K562 (cell line): ENCODE measurements around the gene APOM. TPM values are rescaled to one million over a fixed set of nuclear protein-coding genes. Genes with fewer than 3 reads are reported as not detected.

Source experiments
- CEBPB ChIP-seq: fragments of 450-650 bp; IDR thresholded peaks from 2 replicates; pipeline ENCODE4 v1.6.1; 2016; ENCODE audit warnings: missing genetic modification characterization, missing compliant biosample characterization
- MAFK ChIP-seq: IDR thresholded peaks from 2 replicates; pipeline ENCODE4 v1.6.1; 2011; ENCODE audit warnings: low read length, improper control_type of control experiment
- NFRKB ChIP-seq: fragments of 450-650 bp; IDR thresholded peaks from 2 replicates; pipeline ENCODE4 v1.6.1; 2016; ENCODE audit warnings: low read depth
- RBBP5 ChIP-seq: fragments of 200-600 bp; sonication (generic); IDR thresholded peaks from 2 replicates; pipeline ENCODE4 v1.6.1; 2012; ENCODE audit warnings: borderline replicate concordance, mild to moderate bottlenecking, low read length, control low read depth, inconsistent platforms; ENCODE audit not compliant: insufficient read depth, poor library complexity, severe bottlenecking
- SAFB2 ChIP-seq: fragments of 200-400 bp; formaldehyde crosslinking; IDR thresholded peaks from 2 replicates; pipeline ENCODE4 v1.6.1; 2018; ENCODE audit warnings: borderline replicate concordance, low read length, low read depth, moderate library complexity; ENCODE audit not compliant: severe bottlenecking
- SOX6 ChIP-seq: fragments of 450-650 bp; IDR thresholded peaks from 2 replicates; pipeline ENCODE4 v1.6.1; 2014; ENCODE audit warnings: mild to moderate bottlenecking
- SP1 ChIP-seq: sonication (generic); formaldehyde crosslinking; IDR thresholded peaks from 2 replicates; pipeline ENCODE4 v1.8.1; 2022; ENCODE audit warnings: mild to moderate bottlenecking, missing genetic modification reagents
- TBP ChIP-seq: optimal IDR thresholded peaks from 2 replicates; pipeline ENCODE3; 2011; ENCODE audit warnings: low read depth, low read length, improper control_type of control experiment
- ZBTB7A ChIP-seq: IDR thresholded peaks from 2 replicates; pipeline ENCODE4 v1.6.1; 2011; ENCODE audit warnings: low read depth, mild to moderate bottlenecking, low read length, moderate library complexity, borderline replicate concordance; ENCODE audit not compliant: control insufficient read depth
- ZFP30 ChIP-seq: fragments of 250-450 bp; sonication (Bioruptor Pico); IDR thresholded peaks from 2 replicates; pipeline ENCODE4 v1.8.0; 2022; ENCODE audit warnings: moderate library complexity, mild to moderate bottlenecking, inconsistent platforms, borderline replicate concordance
- polyA plus RNA-seq, 8 experiments: library from polyadenylated mRNA; depleted of rRNA in 4 of 8; stranded (reverse) in 5 of 8; unstranded in 3 of 8; fragments of >200 nt; fragmentation: Nextera tagmentation in 2 of 8; fragmentation: Illumina TruSeq in 1 of 8; extraction: Ambion mirVana in 2 of 8; extraction: Trizol in 1 of 8; gene quantifications; 2 replicates each; pipeline versions ENCODE4 v1.2.1 to v1.2.3, GENCODE V29; 2011 to 2014; ENCODE audit warnings: inconsistent platforms in 1 of 8, missing spikeins in 1 of 8
- total RNA-seq, 7 experiments: library from RNA; depleted of rRNA in 6 of 7; stranded (reverse); fragments of >200 nt in 6 of 7; fragmentation: Illumina TruSeq in 2 of 7; extraction: Trizol in 2 of 7; gene quantifications; 2 replicates each; pipeline versions ENCODE4 v1.2.1 to v1.2.3, GENCODE V29; 2011 to 2021; ENCODE audit warnings: low replicate concordance in 1 of 7
- TF ChIP-seq, protein P1 (sequence below): fragments of 450-650 bp; formaldehyde crosslinking; IDR thresholded peaks from 2 replicates; pipeline ENCODE4 v1.4.0; 2022; ENCODE audit warnings: missing genetic modification characterization
- TF ChIP-seq, protein P2 (sequence below): fragments of 450-650 bp; IDR thresholded peaks from 2 replicates; pipeline ENCODE4 v1.6.1; 2018; ENCODE audit not compliant: partially characterized antibody
- TF ChIP-seq, protein P3 (sequence below): fragments of 450-650 bp; IDR thresholded peaks from 2 replicates; pipeline ENCODE4 v1.6.1; 2017; ENCODE audit warnings: antibody characterized with exemption
- TF ChIP-seq, protein P4 (sequence below): sonication (generic); formaldehyde crosslinking; IDR thresholded peaks from 2 replicates; pipeline ENCODE4 v1.9.0; 2022; ENCODE audit warnings: mild to moderate bottlenecking, missing genetic modification reagents
- TF ChIP-seq, protein P5 (sequence below): fragments of 200-400 bp; formaldehyde crosslinking; IDR thresholded peaks from 2 replicates; pipeline ENCODE4 v1.6.1; 2017; ENCODE audit warnings: mild to moderate bottlenecking, low read depth, low read length, moderate library complexity
- TF ChIP-seq, protein P6 (sequence below): sonication (generic); formaldehyde crosslinking; IDR thresholded peaks from 2 replicates; pipeline ENCODE4 v1.5.0; 2020; ENCODE audit warnings: missing genetic modification reagents

The APOM gene
- total and polyA plus RNA-seq, 9 of the 15 experiments (the other 6 are each of a cell fraction or from before 2014, with no cell fraction given), result 5.7 to 24.3 (median 10.4) TPM

DNA sequence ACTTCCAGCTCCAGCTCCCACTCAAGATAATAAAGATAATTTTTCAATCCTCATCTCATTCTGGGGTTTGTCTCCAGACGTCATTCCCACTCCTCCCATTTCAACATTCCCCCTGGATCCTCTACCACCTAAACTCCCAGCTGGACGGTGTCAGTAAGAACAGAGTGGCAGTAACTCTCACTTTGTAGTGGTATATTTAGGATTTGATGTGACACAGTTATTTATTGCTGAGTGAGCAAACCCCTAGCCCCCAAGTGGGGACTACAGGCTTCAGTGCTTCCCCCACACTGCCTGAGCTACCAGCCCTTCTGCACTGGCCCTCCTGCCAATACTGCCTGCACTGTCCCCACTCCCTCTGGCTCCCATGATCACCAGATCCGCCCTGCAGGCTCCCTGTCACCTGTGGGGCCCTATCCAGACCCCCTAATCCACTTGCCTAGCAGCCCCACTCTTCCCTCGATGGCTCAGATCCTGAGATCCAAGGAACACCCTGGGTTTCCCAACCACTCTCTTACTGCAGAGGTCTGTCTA, 2.5 kb downstream of the APOM start (continued):
- no peak for TF ChIP-seq ZFP30
- TF ChIP-seq, protein P1, sequence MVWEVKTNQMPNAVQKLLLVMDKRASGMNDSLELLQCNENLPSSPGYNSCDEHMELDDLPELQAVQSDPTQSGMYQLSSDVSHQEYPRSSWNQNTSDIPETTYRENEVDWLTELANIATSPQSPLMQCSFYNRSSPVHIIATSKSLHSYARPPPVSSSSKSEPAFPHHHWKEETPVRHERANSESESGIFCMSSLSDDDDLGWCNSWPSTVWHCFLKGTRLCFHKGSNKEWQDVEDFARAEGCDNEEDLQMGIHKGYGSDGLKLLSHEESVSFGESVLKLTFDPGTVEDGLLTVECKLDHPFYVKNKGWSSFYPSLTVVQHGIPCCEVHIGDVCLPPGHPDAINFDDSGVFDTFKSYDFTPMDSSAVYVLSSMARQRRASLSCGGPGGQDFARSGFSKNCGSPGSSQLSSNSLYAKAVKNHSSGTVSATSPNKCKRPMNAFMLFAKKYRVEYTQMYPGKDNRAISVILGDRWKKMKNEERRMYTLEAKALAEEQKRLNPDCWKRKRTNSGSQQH (CRISPR knock-in tag), result no peak
- TF ChIP-seq SOX6, result no peak
- TF ChIP-seq RBBP5, result no peak
- TF ChIP-seq CEBPB (tag), result no peak
- TF ChIP-seq, protein P2, sequence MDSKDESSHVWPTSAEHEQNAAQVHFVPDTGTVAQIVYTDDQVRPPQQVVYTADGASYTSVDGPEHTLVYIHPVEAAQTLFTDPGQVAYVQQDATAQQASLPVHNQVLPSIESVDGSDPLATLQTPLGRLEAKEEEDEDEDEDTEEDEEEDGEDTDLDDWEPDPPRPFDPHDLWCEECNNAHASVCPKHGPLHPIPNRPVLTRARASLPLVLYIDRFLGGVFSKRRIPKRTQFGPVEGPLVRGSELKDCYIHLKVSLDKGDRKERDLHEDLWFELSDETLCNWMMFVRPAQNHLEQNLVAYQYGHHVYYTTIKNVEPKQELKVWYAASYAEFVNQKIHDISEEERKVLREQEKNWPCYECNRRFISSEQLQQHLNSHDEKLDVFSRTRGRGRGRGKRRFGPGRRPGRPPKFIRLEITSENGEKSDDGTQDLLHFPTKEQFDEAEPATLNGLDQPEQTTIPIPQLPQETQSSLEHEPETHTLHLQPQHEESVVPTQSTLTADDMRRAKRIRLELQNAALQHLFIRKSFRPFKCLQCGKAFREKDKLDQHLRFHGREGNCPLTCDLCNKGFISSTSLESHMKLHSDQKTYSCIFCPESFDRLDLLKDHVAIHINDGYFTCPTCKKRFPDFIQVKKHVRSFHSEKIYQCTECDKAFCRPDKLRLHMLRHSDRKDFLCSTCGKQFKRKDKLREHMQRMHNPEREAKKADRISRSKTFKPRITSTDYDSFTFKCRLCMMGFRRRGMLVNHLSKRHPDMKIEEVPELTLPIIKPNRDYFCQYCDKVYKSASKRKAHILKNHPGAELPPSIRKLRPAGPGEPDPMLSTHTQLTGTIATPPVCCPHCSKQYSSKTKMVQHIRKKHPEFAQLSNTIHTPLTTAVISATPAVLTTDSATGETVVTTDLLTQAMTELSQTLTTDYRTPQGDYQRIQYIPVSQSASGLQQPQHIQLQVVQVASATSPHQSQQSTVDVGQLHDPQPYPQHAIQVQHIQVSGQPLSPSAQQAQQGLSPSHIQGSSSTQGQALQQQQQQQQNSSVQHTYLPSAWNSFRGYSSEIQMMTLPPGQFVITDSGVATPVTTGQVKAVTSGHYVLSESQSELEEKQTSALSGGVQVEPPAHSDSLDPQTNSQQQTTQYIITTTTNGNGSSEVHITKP, result no peak
- TF ChIP-seq, protein P3, sequence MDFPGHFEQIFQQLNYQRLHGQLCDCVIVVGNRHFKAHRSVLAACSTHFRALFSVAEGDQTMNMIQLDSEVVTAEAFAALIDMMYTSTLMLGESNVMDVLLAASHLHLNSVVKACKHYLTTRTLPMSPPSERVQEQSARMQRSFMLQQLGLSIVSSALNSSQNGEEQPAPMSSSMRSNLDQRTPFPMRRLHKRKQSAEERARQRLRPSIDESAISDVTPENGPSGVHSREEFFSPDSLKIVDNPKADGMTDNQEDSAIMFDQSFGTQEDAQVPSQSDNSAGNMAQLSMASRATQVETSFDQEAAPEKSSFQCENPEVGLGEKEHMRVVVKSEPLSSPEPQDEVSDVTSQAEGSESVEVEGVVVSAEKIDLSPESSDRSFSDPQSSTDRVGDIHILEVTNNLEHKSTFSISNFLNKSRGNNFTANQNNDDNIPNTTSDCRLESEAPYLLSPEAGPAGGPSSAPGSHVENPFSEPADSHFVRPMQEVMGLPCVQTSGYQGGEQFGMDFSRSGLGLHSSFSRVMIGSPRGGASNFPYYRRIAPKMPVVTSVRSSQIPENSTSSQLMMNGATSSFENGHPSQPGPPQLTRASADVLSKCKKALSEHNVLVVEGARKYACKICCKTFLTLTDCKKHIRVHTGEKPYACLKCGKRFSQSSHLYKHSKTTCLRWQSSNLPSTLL, result no peak
- TF ChIP-seq NFRKB, result no peak
- TF ChIP-seq ZBTB7A, result peak; percentile 49; the same call in 1 of the 2 replicates
- TF ChIP-seq, protein P4, sequence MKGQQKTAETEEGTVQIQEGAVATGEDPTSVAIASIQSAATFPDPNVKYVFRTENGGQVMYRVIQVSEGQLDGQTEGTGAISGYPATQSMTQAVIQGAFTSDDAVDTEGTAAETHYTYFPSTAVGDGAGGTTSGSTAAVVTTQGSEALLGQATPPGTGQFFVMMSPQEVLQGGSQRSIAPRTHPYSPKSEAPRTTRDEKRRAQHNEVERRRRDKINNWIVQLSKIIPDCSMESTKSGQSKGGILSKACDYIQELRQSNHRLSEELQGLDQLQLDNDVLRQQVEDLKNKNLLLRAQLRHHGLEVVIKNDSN (CRISPR knock-in tag), result peak; percentile 20; the same call in 1 of the 2 replicates
- TF ChIP-seq, protein P5, sequence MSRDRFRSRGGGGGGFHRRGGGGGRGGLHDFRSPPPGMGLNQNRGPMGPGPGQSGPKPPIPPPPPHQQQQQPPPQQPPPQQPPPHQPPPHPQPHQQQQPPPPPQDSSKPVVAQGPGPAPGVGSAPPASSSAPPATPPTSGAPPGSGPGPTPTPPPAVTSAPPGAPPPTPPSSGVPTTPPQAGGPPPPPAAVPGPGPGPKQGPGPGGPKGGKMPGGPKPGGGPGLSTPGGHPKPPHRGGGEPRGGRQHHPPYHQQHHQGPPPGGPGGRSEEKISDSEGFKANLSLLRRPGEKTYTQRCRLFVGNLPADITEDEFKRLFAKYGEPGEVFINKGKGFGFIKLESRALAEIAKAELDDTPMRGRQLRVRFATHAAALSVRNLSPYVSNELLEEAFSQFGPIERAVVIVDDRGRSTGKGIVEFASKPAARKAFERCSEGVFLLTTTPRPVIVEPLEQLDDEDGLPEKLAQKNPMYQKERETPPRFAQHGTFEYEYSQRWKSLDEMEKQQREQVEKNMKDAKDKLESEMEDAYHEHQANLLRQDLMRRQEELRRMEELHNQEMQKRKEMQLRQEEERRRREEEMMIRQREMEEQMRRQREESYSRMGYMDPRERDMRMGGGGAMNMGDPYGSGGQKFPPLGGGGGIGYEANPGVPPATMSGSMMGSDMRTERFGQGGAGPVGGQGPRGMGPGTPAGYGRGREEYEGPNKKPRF, result no peak
- TF ChIP-seq SAFB2, result no peak
- TF ChIP-seq SP1 (CRISPR knock-in tag), result no peak
- peak; percentile 65 for TF ChIP-seq MAFK
- TF ChIP-seq, protein P6, sequence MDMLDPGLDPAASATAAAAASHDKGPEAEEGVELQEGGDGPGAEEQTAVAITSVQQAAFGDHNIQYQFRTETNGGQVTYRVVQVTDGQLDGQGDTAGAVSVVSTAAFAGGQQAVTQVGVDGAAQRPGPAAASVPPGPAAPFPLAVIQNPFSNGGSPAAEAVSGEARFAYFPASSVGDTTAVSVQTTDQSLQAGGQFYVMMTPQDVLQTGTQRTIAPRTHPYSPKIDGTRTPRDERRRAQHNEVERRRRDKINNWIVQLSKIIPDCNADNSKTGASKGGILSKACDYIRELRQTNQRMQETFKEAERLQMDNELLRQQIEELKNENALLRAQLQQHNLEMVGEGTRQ (CRISPR knock-in tag), result no peak
- no peak for TF ChIP-seq TBP
